ENCODE data around the gene CHN2.

CHN2 gene

GRCh38 chr7:29277436-29278215, 83.1 kb downstream of the CHN2 start:
- no peak overlapping the region for H3K27ac ChIP-seq (ENCODE audit: low read length)
- H3K9ac ChIP-seq (ENCODE audit: low read depth, low read length), result no peak overlapping the region
- H3K36me3 ChIP-seq (ENCODE audit: insufficient read depth, low read depth, low read length), result no peaks in the 10 kb centered on the region
- H3K4me1 ChIP-seq (ENCODE audit: insufficient read depth, low read length), result peaks cover 15% of the 10 kb centered on the region
- no peaks in the 10 kb centered on the region for H3K9me3 ChIP-seq (ENCODE audit: insufficient read depth, low read depth, low read length)
- no peak overlapping the region for H3K4me3 ChIP-seq (ENCODE audit: low read length)
- no peaks in the 10 kb centered on the region for H3K27me3 ChIP-seq (ENCODE audit: insufficient read depth, low read length)

- Histone ChIP-seq H3K27me3 (ENCODE audit: insufficient read depth, low read length) (no peaks in the 10 kb centered on the region), H3K36me3 (ENCODE audit: insufficient read depth, low read depth, low read length) (no peaks in the 10 kb centered on the region), H3K27ac (ENCODE audit: low read length) (no peak overlapping the region), H3K9me3 (ENCODE audit: insufficient read depth, low read depth, low read length) (no peaks in the 10 kb centered on the region), H3K9ac (ENCODE audit: low read depth, low read length) (no peak overlapping the region), H3K4me3 (ENCODE audit: low read length) (no peak overlapping the region), H3K4me1 (ENCODE audit: insufficient read depth, low read length) (peaks cover 21% of the 10 kb centered on the region)
Observed at GRCh38 chr7:29278337-29279069, 83.9 kb downstream of the CHN2 start.

GRCh38 chr7:29281782-29282541, 87.4 kb downstream of the CHN2 start:
- Histone ChIP-seq H3K27ac (ENCODE audit: low read length) (no peak overlapping the region), H3K36me3 (ENCODE audit: insufficient read depth, low read depth, low read length) (no peaks in the 10 kb centered on the region), H3K4me3 (ENCODE audit: low read length) (no peak overlapping the region), H3K27me3 (ENCODE audit: insufficient read depth, low read length) (no peaks in the 10 kb centered on the region), H3K9me3 (ENCODE audit: insufficient read depth, low read depth, low read length) (no peaks in the 10 kb centered on the region), H3K4me1 (ENCODE audit: insufficient read depth, low read length) (peaks cover 7% of the 10 kb centered on the region), H3K9ac (ENCODE audit: low read depth, low read length) (no peak overlapping the region)

DNA sequence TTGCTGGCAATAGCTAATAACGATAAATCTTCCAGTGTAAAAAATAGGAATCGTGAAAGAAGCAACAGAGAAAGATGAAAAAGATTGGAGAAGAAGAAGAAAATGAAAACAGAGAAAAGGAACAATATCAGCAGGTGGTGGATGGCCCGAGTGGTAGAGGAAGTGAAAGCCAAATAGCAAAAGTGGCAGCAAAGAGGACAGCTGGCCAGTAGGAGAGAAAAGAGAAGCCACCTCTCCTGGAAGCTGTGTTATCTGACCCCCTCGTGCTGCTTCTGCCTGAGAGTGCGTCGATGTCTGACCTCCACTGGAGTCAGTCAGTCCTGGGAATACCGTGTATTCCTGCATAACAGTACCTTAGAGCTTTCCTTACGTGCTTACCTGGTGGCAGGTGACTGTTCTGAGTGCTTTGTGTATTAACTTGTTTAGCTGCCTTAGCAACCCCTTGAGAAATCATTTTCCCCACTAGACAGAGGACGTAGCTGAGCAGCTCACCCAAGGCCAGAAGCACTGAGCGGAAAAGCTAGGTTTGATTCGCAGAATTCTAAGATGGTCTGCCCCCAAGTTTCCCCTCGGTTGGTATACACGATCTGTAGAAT, 88.3 kb downstream of the CHN2 start:
- Histone ChIP-seq H3K4me3 (ENCODE audit: low read length) (no peak overlapping the region), H3K36me3 (ENCODE audit: insufficient read depth, low read depth, low read length) (no peaks in the 10 kb centered on the region), H3K4me1 (ENCODE audit: insufficient read depth, low read length) (peaks cover 7% of the 10 kb centered on the region), H3K27ac (ENCODE audit: low read length) (no peak overlapping the region), H3K27me3 (ENCODE audit: insufficient read depth, low read length) (no peaks in the 10 kb centered on the region), H3K9ac (ENCODE audit: low read depth, low read length) (no peak overlapping the region), H3K9me3 (ENCODE audit: insufficient read depth, low read depth, low read length) (no peaks in the 10 kb centered on the region)

- Histone ChIP-seq H3K27me3 (ENCODE audit: insufficient read depth, low read length) (no peaks in the 10 kb centered on the region), H3K36me3 (ENCODE audit: insufficient read depth, low read depth, low read length) (no peaks in the 10 kb centered on the region), H3K4me3 (ENCODE audit: low read length) (no peak overlapping the region), H3K9me3 (ENCODE audit: insufficient read depth, low read depth, low read length) (no peaks in the 10 kb centered on the region), H3K9ac (ENCODE audit: low read depth, low read length) (no peak overlapping the region), H3K27ac (ENCODE audit: low read length) (no peak overlapping the region), H3K4me1 (ENCODE audit: insufficient read depth, low read length) (peaks cover 20% of the 10 kb centered on the region)
Observed at GRCh38 chr7:29284696-29285443, 90.3 kb downstream of the CHN2 start.

- Histone ChIP-seq H3K4me1 (ENCODE audit: insufficient read depth, low read length) (peaks cover 25% of the 10 kb centered on the region), H3K9ac (ENCODE audit: low read depth, low read length) (no peak overlapping the region), H3K27ac (ENCODE audit: low read length) (no peak overlapping the region)
Observed at GRCh38 chr7:29285444-29285793, 90.8 kb downstream of the CHN2 start.

DNA sequence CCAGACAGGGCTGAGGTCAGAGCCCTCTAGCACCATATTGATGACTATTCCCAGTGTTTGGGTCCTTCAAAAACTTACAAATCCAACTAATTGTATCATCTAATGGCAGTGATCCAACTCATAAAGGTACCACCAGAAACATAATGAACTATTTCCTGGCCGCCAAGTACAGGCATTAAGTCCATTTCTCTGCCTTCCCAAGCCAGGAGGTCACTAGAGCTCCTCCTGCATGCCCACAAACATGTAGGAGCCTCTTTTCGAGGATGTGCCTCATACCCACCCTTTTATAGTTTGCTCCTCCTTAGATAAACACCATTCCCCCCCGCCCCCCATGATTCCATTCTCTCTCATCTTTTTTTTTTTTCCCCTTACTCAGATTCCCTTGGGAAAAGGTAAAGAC, 91.3 kb downstream of the CHN2 start:
- no peaks in the 10 kb centered on the region for H3K36me3 ChIP-seq (ENCODE audit: insufficient read depth, low read depth, low read length)
- no peak overlapping the region for H3K9ac ChIP-seq (ENCODE audit: low read depth, low read length)
- H3K9me3 ChIP-seq (ENCODE audit: insufficient read depth, low read depth, low read length), result no peaks in the 10 kb centered on the region
- H3K4me1 ChIP-seq (ENCODE audit: insufficient read depth, low read length), result peaks cover 27% of the 10 kb centered on the region
- no peak overlapping the region for H3K27ac ChIP-seq (ENCODE audit: low read length)
- H3K4me3 ChIP-seq (ENCODE audit: low read length), result no peak overlapping the region
- H3K27me3 ChIP-seq (ENCODE audit: insufficient read depth, low read length), result no peaks in the 10 kb centered on the region

More at GRCh38 chr7:29285444-29285793, 90.8 kb downstream of the CHN2 start:
- no peaks in the 10 kb centered on the region for H3K9me3 ChIP-seq (ENCODE audit: insufficient read depth, low read depth, low read length)
- H3K4me3 ChIP-seq (ENCODE audit: low read length), result no peak overlapping the region
- H3K36me3 ChIP-seq (ENCODE audit: insufficient read depth, low read depth, low read length), result no peaks in the 10 kb centered on the region
- no peaks in the 10 kb centered on the region for H3K27me3 ChIP-seq (ENCODE audit: insufficient read depth, low read length)

DNA sequence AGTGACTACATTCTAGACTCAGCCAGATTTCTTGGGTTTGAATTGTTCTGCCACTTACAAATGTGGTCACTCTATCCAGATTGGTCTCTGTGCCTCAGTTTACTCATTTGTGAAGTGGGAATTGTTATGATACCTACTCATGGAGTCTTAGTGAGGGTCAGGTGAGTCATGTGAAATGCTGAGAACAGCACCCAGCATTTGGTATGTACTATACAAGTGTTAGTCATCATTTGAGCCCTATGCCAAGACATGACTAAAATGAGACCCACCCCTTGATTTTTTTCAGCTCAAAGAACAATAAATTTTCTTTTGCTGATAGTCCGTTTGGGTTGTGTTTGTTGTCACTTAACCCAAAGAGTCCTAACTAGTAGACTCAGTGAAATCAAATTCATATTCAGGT, 92.8 kb downstream of the CHN2 start:
- Histone ChIP-seq H3K9ac (ENCODE audit: low read depth, low read length) (no peak overlapping the region), H3K9me3 (ENCODE audit: insufficient read depth, low read depth, low read length) (no peaks in the 10 kb centered on the region), H3K36me3 (ENCODE audit: insufficient read depth, low read depth, low read length) (no peaks in the 10 kb centered on the region), H3K27me3 (ENCODE audit: insufficient read depth, low read length) (no peaks in the 10 kb centered on the region), H3K4me1 (ENCODE audit: insufficient read depth, low read length) (peaks cover 27% of the 10 kb centered on the region), H3K27ac (ENCODE audit: low read length) (no peak overlapping the region), H3K4me3 (ENCODE audit: low read length) (no peak overlapping the region)

- Histone ChIP-seq H3K9me3 (ENCODE audit: insufficient read depth, low read depth, low read length) (no peaks in the 10 kb centered on the region), H3K27ac (ENCODE audit: low read length) (peak overlapping the region; percentile 8), H3K36me3 (ENCODE audit: insufficient read depth, low read depth, low read length) (no peaks in the 10 kb centered on the region), H3K9ac (ENCODE audit: low read depth, low read length) (peak overlapping the region; percentile 7; the same call in 1 of the 2 replicates), H3K27me3 (ENCODE audit: insufficient read depth, low read length) (no peaks in the 10 kb centered on the region), H3K4me1 (ENCODE audit: insufficient read depth, low read length) (peaks cover 20% of the 10 kb centered on the region), H3K4me3 (ENCODE audit: low read length) (peak overlapping the region; percentile 19; the same call in 1 of the 2 replicates)
Observed at GRCh38 chr7:29288181-29289091, 93.9 kb downstream of the CHN2 start.

DNA sequence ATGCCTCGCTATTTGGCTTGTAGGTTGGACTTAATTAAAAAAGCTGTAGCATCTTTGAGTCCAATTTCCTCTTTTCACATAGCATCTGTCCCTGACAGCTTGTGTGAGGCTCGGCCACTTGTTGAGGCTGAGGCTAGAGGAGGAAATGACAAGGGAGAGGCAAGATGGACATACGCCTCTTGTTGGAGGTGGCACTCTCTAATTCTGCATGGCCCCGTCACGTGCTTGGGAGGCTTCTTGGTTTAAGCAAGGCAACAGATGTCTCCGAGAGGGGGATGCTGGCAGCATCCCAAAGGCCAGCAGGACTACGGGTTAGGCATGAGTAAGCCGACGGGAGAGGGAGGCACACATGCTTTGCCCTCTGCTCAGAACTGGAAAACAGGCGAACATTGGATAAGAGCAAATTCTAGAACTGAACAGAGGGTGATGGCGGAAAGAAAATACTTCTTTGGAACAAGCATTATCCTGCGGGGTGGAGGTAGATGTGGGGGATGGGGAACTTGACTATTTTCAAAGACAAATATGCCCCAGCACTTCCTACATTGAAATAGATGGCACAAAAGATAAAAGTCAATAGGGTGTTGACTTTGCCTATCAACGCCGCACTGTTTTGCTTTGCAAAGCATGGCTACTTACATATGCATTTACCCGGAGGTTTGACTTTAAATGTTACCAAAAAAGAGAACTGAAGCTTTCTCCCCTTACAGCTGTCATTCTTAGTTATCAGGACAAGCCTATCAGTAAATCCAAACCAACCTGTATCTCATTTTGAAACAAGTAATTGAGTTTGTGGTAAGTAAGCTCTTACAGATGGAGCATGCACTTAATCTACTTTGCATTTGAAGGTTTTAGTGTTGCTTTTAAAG, 94.8 kb downstream of the CHN2 start:
- Histone ChIP-seq H3K4me1 (ENCODE audit: insufficient read depth, low read length) (peaks cover 20% of the 10 kb centered on the region), H3K4me3 (ENCODE audit: low read length) (peak overlapping the region; percentile 19; the same call in 1 of the 2 replicates), H3K27ac (ENCODE audit: low read length) (peak overlapping the region; percentile 8)

More for the DNA sequence above, 94.8 kb downstream of the CHN2 start:
- no peaks in the 10 kb centered on the region for H3K9me3 ChIP-seq (ENCODE audit: insufficient read depth, low read depth, low read length)
- H3K27me3 ChIP-seq (ENCODE audit: insufficient read depth, low read length), result no peaks in the 10 kb centered on the region
- peak overlapping the region; percentile 7; the same call in 1 of the 2 replicates for H3K9ac ChIP-seq (ENCODE audit: low read depth, low read length)
- H3K36me3 ChIP-seq (ENCODE audit: insufficient read depth, low read depth, low read length), result no peaks in the 10 kb centered on the region
